ENCODE results near the gene B4GALNT4.
"Not testable (repeated sequence)": the region's sequence is repeated elsewhere in the genome, so short reads cannot be mapped to it uniquely, and the experiment has no call there.

The B4GALNT4 gene

DNA sequence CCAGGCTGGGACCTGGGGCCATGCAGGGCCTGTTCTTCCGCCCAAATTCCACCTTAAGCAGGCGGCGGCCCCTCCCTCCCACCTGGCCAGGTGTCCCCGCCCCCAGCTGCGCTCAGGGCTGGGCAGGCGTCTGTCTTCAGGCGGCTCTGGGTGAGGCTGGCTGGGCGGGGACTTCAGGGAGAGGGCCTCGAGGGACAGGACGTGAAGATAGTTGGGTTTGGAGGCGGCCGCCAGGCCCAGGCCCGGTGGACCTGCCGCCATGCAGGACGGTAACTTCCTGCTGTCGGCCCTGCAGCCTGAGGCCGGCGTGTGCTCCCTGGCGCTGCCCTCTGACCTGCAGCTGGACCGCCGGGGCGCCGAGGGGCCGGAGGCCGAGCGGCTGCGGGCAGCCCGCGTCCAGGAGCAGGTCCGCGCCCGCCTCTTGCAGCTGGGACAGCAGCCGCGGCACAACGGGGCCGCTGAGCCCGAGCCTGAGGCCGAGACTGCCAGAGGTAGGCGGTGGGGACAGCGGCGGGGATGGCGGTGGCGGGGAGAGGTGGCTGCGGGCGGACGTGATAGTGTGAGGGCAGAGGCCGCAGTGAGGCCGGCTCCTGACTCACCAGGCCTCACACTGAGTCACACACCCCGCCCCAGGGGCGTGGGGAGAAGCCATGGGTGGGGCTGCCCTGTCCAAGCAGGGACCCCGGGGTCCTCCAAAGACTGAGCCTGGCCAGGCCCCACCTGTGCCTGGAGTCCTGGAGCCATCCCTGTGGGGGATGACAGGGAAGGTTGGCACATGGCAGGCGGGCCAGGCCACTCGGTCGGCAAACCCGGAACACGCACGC, 24.9 kb downstream of the B4GALNT4 start, which contains the start of gene PKP3:
PKP3 (plus strand) TSS at position 176 of the 824 bp plus-strand sequence; CDS start at position 260, 84 bp downstream.
- no peak for DNase-seq

DNA sequence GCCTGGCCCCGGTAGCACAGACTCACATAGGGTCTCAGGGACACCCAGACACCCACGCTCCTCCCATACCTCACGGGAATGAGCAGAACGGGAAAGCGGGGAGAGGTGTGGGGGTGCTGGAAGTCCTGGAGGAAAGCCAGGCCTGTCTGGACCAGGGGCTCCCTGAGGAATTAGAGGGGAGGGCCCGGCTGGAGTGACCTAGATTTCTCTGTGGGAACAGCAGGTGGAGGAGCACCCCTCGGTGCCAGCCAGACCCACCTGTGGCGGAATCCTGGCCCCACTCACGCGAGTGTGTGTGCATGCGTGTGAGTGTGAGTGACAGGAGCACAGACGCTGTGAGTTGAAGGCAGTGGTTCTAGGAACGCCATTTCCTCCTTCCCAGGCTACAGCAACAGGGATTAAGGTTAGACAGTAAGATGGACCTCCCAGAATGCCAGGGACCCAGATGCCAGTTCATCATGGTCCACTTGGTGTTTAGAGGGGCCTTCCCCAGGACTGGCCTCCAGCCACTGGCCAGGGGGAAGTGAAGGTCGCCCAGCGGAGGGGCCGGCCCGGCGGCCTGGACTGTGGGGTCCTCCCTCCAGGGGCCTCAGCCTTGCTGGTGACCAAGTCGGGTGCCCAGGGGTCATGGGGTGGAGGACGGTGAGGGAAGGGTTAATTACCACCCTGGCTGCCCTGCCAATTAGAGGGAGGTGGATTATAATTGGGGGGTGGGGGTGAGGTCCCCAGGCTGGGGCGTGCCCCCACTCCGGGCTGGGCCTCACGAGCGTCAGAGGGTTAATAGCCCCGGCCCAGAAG, 25.8 kb downstream of the B4GALNT4 start:
- DNase-seq = no peak

DNA sequence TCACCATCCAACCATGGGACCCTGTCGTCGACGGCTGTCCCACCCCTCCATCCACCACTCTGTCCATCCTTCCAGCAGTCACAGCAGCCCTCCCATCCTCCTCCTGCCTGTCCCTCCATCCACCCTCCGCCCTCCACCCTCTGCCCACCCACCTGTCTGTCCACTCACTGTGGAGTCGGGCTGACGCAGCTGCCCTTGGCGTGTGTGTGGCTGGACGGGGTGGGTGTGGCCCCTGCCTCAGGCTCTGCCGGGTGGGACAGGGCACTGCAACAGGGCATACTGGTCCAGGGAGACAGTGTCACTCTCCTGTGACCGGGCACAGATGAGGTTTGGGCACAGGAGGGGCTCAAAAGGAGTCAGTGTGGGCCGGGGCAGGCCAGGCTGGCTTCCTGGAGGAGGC, 26.6 kb downstream of the B4GALNT4 start:
- DNase-seq = no peak

- DNase-seq = peak; percentile 30
Measured at GRCh38 chr11:396511-396947, 27.2 kb downstream of the B4GALNT4 start.

DNA sequence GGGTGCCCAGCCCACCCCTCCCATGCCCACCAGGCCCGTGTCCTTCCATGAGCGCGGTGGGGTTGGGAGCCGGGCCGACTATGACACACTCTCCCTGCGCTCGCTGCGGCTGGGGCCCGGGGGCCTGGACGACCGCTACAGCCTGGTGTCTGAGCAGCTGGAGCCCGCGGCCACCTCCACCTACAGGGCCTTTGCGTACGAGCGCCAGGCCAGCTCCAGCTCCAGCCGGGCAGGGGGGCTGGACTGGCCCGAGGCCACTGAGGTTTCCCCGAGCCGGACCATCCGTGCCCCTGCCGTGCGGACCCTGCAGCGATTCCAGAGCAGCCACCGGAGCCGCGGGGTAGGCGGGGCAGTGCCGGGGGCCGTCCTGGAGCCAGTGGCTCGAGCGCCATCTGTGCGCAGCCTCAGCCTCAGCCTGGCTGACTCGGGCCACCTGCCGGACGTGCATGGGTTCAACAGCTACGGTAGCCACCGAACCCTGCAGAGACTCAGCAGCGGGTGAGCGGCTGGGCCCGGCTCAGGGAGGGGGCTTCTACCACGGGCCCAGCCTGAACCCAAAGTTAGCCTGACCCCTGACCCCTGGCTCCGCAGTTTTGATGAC, 27.7 kb downstream of the B4GALNT4 start:
- DNase-seq = peak; percentile 67

DNA sequence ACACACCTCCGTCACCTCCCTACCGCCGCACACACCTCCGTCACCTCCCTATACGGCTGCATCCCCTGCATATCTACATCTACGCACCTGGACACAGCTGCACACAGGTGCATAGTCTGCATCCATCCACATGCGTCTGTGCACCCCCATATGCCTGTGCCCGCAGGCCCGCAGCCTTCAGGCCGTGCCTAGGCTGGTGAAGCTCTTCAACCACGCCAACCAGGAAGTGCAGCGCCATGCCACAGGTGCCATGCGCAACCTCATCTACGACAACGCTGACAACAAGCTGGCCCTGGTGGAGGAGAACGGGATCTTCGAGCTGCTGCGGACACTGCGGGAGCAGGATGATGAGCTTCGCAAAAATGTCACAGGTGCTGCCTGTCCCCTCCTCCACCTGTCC, 29.5 kb downstream of the B4GALNT4 start:
- DNase-seq = no peak

- DNase-seq = no peak
Measured at GRCh38 chr11:399731-400211, 30.5 kb downstream of the B4GALNT4 start.

DNA sequence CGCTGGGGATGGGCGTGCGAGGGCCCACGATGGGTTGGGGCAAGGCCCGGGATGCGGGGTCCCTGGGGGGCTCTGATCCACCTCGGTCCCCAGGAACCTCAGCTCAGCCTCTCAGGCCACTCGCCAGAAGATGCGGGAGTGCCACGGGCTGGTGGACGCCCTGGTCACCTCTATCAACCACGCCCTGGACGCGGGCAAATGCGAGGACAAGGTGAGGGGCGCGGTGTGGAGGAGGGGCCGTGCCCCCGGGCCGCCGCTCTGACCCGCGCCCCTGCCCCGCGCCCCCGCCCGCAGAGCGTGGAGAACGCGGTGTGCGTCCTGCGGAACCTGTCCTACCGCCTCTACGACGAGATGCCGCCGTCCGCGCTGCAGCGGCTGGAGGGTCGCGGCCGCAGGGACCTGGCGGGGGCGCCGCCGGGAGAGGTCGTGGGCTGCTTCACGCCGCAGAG, 31.0 kb downstream of the B4GALNT4 start:
- DNase-seq = no peak

- not testable (repeated sequence) for DNase-seq
Measured at GRCh38 chr11:401196-401595, 31.9 kb downstream of the B4GALNT4 start.

DNA sequence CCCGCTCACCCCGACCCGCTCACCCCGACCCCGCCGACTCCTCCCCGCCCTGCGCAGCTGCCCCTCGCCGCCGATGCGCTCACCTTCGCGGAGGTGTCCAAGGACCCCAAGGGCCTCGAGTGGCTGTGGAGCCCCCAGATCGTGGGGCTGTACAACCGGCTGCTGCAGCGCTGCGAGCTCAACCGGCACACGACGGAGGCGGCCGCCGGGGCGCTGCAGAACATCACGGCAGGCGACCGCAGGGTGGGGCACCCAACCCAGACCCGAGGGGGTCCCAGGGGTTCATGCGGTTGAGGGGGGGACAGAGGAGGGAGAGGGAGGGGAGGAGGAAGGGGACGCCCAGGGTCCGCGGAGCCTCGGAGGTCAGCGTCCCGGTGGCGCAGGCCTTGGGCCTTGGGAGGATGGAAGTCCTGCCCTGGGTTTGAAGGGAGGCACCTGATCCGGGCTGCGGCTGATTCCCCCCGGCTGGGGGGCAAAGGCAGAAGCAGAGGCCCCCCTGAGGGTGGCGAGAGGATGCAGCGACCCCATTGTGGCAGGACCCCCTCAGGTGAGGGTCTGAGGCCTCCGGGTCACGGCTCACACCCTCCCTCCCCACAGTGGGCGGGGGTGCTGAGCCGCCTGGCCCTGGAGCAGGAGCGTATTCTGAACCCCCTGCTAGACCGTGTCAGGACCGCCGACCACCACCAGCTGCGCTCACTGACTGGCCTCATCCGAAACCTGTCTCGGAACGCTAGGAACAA, 33.9 kb downstream of the B4GALNT4 start:
- DNase-seq = no peak

- DNase-seq = no peak
Measured at GRCh38 chr11:403761-404431, 34.6 kb downstream of the B4GALNT4 start.

GRCh38 chr11:404551-405264, 35.4 kb downstream of the B4GALNT4 start:
- no peak for DNase-seq

DNA sequence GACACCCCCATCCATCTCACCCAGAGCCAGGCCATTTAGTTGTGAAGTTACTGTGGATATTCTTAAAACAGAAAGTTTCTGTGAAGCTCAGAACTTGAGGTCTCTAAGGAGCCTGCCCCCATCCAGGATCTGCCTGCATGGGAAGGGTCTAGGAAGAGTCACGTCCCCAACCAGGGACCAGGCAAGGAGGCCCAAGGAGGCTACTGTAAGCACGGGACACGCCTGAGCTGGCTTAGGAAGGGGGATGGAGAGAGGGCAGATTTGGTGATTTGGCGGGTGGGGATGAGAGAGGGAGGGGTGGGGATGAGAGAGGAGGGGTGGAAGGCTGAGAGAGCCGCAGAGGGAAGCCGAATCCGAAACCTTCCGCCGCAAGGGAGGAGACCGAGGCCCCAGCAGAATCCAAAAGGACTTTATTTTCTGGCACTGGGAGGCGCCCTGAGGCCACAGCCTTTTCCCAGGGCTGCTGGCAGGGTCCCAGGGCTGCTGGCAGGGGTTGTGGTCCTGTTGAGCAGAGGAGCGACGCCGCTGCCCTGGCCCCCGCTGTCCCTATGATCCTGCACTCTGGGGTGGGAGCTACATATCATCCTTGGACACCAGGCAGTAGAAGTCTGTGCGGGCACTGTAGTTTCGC, 36.1 kb downstream of the B4GALNT4 start:
- DNase-seq = no peak

DNA sequence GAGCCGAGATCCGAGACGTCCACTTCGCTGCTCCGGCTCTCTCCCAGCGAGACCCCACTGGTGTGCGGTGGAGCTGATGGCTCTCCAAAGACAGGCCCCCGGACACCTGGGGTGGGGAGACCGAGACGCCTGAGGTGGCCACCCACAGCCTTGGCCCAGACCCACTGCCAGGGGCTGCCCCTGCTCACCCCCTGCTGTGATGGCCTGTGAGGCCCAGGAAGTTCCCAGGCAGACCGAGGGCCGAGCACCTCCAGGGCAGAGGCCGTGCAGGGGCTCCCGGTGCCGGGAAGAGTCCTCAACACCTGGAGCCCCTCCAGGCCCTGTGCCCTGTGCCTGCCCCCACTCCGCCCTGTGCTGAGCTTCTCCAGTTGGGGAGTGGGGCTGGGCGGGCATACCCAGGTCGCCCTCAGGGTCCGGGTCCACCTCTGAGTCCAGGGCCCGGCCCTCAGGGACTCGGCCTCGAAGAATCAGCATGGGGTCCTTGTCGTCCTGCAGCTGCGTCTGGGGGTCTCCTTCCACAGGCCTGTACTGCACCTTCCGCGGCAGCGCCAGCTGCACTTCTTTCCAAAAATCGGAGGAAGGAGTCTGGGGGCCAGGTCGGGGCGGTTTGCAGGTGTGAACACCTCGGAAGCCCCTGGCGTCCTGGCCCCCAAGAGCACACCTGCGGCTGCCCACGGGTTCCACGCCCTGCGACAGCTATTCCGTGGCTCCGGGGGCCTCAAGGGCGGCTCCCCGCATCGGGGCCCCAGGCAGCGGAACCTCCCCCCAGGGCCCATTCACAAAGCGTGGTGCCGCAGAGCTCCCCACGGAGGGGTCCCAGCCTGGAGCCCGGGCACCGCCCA, 36.9 kb downstream of the B4GALNT4 start:
- DNase-seq = no peak

DNA sequence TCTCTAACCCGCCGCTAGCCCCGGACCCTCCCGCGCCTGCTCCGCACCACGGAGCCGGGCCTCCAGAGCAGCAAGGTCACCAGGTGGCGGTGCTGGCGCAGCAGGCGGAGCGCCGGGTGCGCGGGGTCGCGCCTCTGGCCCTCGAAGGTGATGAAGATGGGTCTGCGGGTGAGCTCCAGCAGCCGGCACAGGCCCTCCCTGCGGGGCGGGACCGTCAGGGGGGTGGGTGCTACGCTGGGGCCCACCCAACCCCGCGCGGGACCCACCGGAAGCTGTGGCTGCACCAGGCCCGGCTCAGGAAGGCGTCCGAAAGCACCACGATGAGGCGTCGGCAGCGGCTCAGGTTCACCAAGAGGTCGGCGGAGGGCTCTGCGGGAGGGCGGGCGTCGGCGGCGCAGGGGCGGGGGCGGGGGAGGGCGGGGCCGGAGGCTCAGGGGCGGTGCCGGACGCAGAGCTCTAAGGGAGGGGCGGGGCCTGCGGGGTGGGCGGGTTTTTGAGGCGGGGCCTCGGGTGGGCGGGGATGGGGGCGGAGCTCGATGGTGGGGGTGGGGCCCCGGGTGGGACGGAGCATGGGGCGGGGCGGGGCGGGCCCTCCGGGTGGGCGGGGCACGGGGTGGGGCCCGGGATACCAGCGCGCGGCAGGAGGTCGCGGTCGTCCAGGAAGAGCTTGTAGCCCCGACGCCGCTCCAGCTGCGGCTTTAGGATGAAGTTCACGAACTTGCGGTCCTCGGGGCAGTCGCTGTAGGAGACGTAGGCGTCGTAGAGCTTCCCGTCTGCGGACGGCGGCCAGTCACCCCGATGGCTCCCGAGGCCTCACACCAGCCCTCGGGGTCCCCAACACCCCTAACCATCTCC, 37.7 kb downstream of the B4GALNT4 start:
- peak; percentile 96 for DNase-seq

- no peak for DNase-seq
Measured at GRCh38 chr11:407651-408123, 38.4 kb downstream of the B4GALNT4 start.

- no peak for DNase-seq
Measured at GRCh38 chr11:408154-409007, 39.1 kb downstream of the B4GALNT4 start.
